Endothelial cell (in vitro differentiated cells): ENCODE measurements around the gene TATDN3. TPM values are rescaled to one million over a fixed set of nuclear protein-coding genes. Genes with fewer than 3 reads are reported as not detected.
"Not testable (repeated sequence)": the region's sequence is repeated elsewhere in the genome, so short reads cannot be mapped to it uniquely, and the experiment has no call there.

ENCODE experiments used
- DNase-seq: peaks from one replicate; pipeline ENCODE4 v3.0.0; 2021; ENCODE audit warnings: low spot score
- H3K27ac Mint-ChIP-seq: one replicate; pipeline ENCODE4 v1.8.0; 2021; ENCODE audit warnings: mixed read lengths, inconsistent platforms; ENCODE audit not compliant: unreplicated experiment
- H3K27me3 Mint-ChIP-seq: one replicate; pipeline ENCODE4 v1.8.0; 2021; ENCODE audit warnings: mild to moderate bottlenecking, moderate library complexity, mixed read lengths, inconsistent platforms; ENCODE audit not compliant: unreplicated experiment
- H3K36me3 Mint-ChIP-seq: one replicate; pipeline ENCODE4 v1.8.0; 2021; ENCODE audit warnings: mild to moderate bottlenecking, low read depth, mixed read lengths, inconsistent platforms; ENCODE audit not compliant: unreplicated experiment
- H3K4me1 Mint-ChIP-seq: one replicate; pipeline ENCODE4 v1.8.0; 2021; ENCODE audit warnings: mild to moderate bottlenecking, mixed read lengths, inconsistent platforms; ENCODE audit not compliant: unreplicated experiment
- H3K4me3 Mint-ChIP-seq: one replicate; pipeline ENCODE4 v1.8.0; 2021; ENCODE audit warnings: mild to moderate bottlenecking, mixed read lengths, inconsistent platforms; ENCODE audit not compliant: unreplicated experiment
- H3K9me3 Mint-ChIP-seq: one replicate; pipeline ENCODE4 v1.8.0; 2021; ENCODE audit warnings: mixed read lengths, inconsistent platforms; ENCODE audit not compliant: unreplicated experiment
- total RNA-seq: library from RNA; stranded (reverse); fragmentation: NEBNext Ultra II Directional; extraction: Animal tissue kit (Norgen Biotek cat#: 25700); gene quantifications from one replicate; pipeline ENCODE4 v1.2.1, GENCODE V29; 2021; ENCODE audit not compliant: unreplicated experiment
- TF ChIP-seq, protein P1 (sequence below): fragments of 200-600 bp; sonication (generic); IDR thresholded peaks from one replicate; pipeline ENCODE4 v1.5.0; 2021; ENCODE audit warnings: antibody characterized with exemption; ENCODE audit not compliant: unreplicated experiment

Gene TATDN3
- total RNA-seq, 1 donor from 2014 or later: 9.9 TPM

GRCh38 chr1:212860713-212861581 is 69.3 kb downstream of the TATDN3 start:
- Mint-ChIP-seq H3K27me3 (no peaks in the 10 kb centered on the region), H3K27ac (no peak overlapping the region), H3K36me3 (peaks cover 9% of the 10 kb centered on the region), H3K9me3 (no peaks in the 10 kb centered on the region), H3K4me3 (no peak overlapping the region), H3K4me1 (peaks cover 9% of the 10 kb centered on the region)
- no peak for DNase-seq
- TF ChIP-seq, protein P1, sequence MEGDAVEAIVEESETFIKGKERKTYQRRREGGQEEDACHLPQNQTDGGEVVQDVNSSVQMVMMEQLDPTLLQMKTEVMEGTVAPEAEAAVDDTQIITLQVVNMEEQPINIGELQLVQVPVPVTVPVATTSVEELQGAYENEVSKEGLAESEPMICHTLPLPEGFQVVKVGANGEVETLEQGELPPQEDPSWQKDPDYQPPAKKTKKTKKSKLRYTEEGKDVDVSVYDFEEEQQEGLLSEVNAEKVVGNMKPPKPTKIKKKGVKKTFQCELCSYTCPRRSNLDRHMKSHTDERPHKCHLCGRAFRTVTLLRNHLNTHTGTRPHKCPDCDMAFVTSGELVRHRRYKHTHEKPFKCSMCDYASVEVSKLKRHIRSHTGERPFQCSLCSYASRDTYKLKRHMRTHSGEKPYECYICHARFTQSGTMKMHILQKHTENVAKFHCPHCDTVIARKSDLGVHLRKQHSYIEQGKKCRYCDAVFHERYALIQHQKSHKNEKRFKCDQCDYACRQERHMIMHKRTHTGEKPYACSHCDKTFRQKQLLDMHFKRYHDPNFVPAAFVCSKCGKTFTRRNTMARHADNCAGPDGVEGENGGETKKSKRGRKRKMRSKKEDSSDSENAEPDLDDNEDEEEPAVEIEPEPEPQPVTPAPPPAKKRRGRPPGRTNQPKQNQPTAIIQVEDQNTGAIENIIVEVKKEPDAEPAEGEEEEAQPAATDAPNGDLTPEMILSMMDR: no peak

- peaks cover 9% of the 10 kb centered on the region for H3K36me3 Mint-ChIP-seq
- no peak overlapping the region for H3K4me3 Mint-ChIP-seq
- no peak for DNase-seq
- H3K27me3 Mint-ChIP-seq: no peaks in the 10 kb centered on the region
- TF ChIP-seq, protein P1: no peak
- peaks cover 9% of the 10 kb centered on the region for H3K4me1 Mint-ChIP-seq
- no peak overlapping the region for H3K27ac Mint-ChIP-seq
- H3K9me3 Mint-ChIP-seq: no peaks in the 10 kb centered on the region
Measured at GRCh38 chr1:212862111-212862690, 70.5 kb downstream of the TATDN3 start.

DNA sequence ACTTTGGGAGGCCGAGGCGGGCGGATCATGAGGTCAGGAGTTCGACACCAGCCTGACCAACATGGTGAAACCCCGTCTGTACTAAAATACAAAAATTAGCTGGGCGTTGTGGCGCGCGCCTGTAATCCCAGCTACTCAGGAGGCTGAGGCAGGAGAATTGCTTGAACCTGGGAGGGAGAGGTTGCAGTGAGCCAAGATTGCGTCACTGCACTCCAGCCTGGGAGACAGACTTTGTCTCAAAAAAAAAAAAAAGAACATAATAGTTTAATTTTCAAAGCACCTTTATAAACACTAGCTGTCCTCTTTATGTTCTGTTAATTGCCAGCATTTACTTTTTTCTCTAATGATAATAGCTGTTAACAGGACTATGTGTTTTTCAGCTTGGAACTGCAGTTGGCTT is 71.7 kb downstream of the TATDN3 start:
- not testable (repeated sequence) for H3K27me3 Mint-ChIP-seq, H3K4me3 Mint-ChIP-seq

GRCh38 chr1:212864201-212864600 is 72.5 kb downstream of the TATDN3 start:
- TF ChIP-seq, protein P1: no peak
- peaks cover 2% of the 10 kb centered on the region for H3K4me1 Mint-ChIP-seq
- no peaks in the 10 kb centered on the region for H3K27me3 Mint-ChIP-seq
- H3K9me3 Mint-ChIP-seq: no peaks in the 10 kb centered on the region
- peaks cover 6% of the 10 kb centered on the region for H3K36me3 Mint-ChIP-seq
- no peak overlapping the region for H3K4me3 Mint-ChIP-seq
- H3K27ac Mint-ChIP-seq: no peak overlapping the region
- DNase-seq: no peak

More for the DNA sequence above, 71.7 kb downstream of the TATDN3 start:
- not testable (repeated sequence) for H3K9me3 Mint-ChIP-seq, H3K36me3 Mint-ChIP-seq, H3K27ac Mint-ChIP-seq, DNase-seq, H3K4me1 Mint-ChIP-seq

Other genes with a start within 250 kb of the TATDN3 start
- gene ATF3, start 183.1 kb upstream of the TATDN3 start, total RNA-seq: 1.8 TPM
- gene BATF3, start 92.1 kb upstream of the TATDN3 start, total RNA-seq: 0.54 TPM
- 33.0 TPM for gene NSL1, start 117 bp upstream of the TATDN3 start, total RNA-seq
- gene SPATA45, start 55.8 kb downstream of the TATDN3 start, total RNA-seq: 0.82 TPM
- gene FLVCR1, start 66.4 kb downstream of the TATDN3 start, total RNA-seq: 18.4 TPM
- gene VASH2, start 158.6 kb downstream of the TATDN3 start, total RNA-seq: 8.3 TPM
- 32.4 TPM for gene ANGEL2, start 224.0 kb downstream of the TATDN3 start, total RNA-seq